GM12892 (cell line): Measurements from ENCODE around the gene ALPK1.

Experiments used
- POLR2A ChIP-seq: IDR thresholded peaks from 2 replicates; pipeline ENCODE4 v1.6.1; 2011; ENCODE audit warnings: low read depth, low read length, control low read depth
- POLR2AphosphoS5 ChIP-seq: IDR thresholded peaks from 2 replicates; pipeline ENCODE4 v1.6.1; 2011; ENCODE audit warnings: low read depth, low read length, control low read depth
- TAF1 ChIP-seq: IDR thresholded peaks from 2 replicates; pipeline ENCODE4 v1.6.1; 2011; ENCODE audit warnings: low read depth, mild to moderate bottlenecking, control low read depth, low read length, borderline replicate concordance

GRCh38 chr4:112280386-112281056, 16.6 kb upstream of the ALPK1 start:
- TF ChIP-seq POLR2A: no peak
- TF ChIP-seq TAF1: no peak
- no peak for TF ChIP-seq POLR2AphosphoS5
